Activated T-helper 2 cell treated with anti-CD3 and anti-CD28 coated beads, Interferon-gamma antibody, Interleukin-2, Interleukin-4, amounts not matched to agents 10 μg/mL and 5 μg/mL and 100 μg/mL, durations not matched to agents 14 hours and 24 hours and 36 hours (primary cell): ENCODE results near the gene OASL. TPM values are rescaled to one million over a fixed set of nuclear protein-coding genes. Genes with fewer than 3 reads are reported as not detected.

ENCODE experiments used
- DNase-seq: peaks from one replicate; pipeline ENCODE4 v3.0.0; 2021; ENCODE audit warnings: low spot score
- H3K27ac Mint-ChIP-seq: one replicate; pipeline ENCODE4 v1.8.0; 2021; ENCODE audit warnings: mixed read lengths
- H3K27me3 Mint-ChIP-seq: one replicate; pipeline ENCODE4 v1.8.0; 2021; ENCODE audit warnings: low read depth, mixed read lengths
- H3K36me3 Mint-ChIP-seq: one replicate; pipeline ENCODE4 v1.8.0; 2021; ENCODE audit warnings: low read depth, mixed read lengths
- H3K4me1 Mint-ChIP-seq: one replicate; pipeline ENCODE4 v1.8.0; 2021; ENCODE audit warnings: low read depth, mixed read lengths
- H3K4me3 Mint-ChIP-seq: one replicate; pipeline ENCODE4 v1.8.0; 2021; ENCODE audit warnings: low read depth, mild to moderate bottlenecking, moderate library complexity, mixed read lengths
- H3K9me3 Mint-ChIP-seq: one replicate; pipeline ENCODE4 v1.8.0; 2021; ENCODE audit warnings: mixed read lengths
- intact Hi-C: fragments of 100-400 bp; cut with micrococcal nuclease; formaldehyde crosslinking; loops from one replicate; pipeline ENCODE4 v1.15.1; 2023
- total RNA-seq: library from RNA; stranded (reverse); gene quantifications from 2 replicates; pipeline ENCODE4 v1.2.3, GENCODE V29; 2022

Gene OASL
- total RNA-seq, 1 donor from 2014 or later = 1.9 TPM

DNA sequence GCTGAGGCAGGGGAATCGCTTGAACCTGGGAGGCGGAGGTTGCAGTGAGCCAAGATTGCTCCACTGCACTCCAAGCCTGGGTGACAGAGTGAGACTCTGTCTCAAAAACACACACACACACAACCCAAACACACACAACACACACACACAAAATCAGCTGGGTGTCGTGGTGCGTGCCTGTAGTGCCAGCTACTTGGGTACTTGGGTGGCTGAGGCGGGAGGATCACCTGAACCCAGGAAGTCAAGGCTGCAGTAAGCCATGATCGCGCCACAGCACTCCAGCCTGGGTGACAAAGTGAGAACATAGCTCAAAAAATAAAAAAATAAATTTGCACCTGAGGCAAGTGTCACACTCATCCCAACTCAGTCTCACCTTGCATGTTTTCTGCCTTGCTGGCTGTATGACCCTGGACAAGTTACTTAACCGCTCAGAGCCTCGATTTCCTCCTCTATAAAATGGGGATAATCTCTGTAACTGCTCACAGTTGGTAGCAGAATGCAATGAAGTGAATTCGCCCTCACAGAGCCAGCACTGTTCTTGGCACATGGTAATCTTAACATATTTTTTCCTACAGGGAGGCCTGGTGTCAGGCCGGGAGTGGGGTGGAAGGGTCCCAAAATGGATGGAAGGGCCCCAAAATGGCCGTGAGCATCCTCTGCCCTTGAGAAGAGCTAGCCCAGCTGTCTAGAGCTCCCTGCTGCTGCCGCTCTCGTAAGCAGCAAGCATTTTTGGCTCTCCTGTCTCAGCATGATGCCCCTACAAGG is 61.3 kb downstream of the OASL start:
- no peaks in the 10 kb centered on the region for H3K9me3 Mint-ChIP-seq
- intact Hi-C loops = loop anchor here (10.0 kb wide), 1 partner anchor 253 kb away; the partner anchor contains the start of gene ACADS

DNA sequence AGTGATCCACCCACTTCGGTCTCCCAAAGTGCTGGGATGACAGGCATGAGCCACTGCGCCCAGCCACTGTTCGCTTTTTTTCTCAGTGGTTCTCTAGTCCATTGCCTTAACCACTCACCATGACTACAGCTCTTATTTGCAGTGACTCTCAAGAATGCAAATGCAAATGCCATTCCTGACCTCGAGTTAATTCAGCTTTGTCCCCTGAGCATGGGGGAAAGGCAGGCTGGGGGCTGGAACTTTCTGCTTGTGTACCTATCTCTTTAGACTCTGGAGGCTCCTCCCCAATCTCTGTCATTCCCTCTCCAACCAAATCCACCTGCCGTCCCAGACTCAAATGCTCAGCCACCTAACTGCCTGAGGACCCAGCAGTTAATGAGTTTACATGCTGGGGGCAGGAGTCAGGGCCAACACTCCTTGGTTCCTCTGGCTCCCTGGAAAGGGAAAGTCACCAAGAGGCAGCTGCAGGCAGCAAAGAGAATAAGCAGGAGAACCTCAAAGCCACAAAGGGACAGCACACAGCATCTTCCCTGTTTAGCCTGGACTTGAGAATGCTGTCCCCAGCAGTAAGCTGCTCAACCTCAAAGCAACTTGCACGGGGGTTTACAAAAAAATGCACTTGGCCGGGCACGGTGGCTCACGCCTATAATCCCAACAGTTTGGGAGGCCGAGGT is 66.0 kb downstream of the OASL start:
- no peaks in the 10 kb centered on the region for H3K9me3 Mint-ChIP-seq
- intact Hi-C loops = loop anchor here (5.0 to 10.0 kb wide), 2 partner anchors 248 to 391 kb away; partner anchors contain the start of genes ACADS and POP5
- H3K27me3 Mint-ChIP-seq = no peaks in the 10 kb centered on the region
- H3K27ac Mint-ChIP-seq = no peak overlapping the region
- H3K36me3 Mint-ChIP-seq = no peaks in the 10 kb centered on the region
- H3K4me1 Mint-ChIP-seq = peaks cover 5% of the 10 kb centered on the region
- DNase-seq = no peak
- H3K4me3 Mint-ChIP-seq = no peak overlapping the region

More for the DNA sequence above, 61.3 kb downstream of the OASL start:
- DNase-seq = no peak
- Mint-ChIP-seq H3K27me3 (no peaks in the 10 kb centered on the region), H3K4me1 (no peaks in the 10 kb centered on the region), H3K27ac (no peak overlapping the region), H3K36me3 (no peaks in the 10 kb centered on the region), H3K4me3 (no peak overlapping the region)

DNA sequence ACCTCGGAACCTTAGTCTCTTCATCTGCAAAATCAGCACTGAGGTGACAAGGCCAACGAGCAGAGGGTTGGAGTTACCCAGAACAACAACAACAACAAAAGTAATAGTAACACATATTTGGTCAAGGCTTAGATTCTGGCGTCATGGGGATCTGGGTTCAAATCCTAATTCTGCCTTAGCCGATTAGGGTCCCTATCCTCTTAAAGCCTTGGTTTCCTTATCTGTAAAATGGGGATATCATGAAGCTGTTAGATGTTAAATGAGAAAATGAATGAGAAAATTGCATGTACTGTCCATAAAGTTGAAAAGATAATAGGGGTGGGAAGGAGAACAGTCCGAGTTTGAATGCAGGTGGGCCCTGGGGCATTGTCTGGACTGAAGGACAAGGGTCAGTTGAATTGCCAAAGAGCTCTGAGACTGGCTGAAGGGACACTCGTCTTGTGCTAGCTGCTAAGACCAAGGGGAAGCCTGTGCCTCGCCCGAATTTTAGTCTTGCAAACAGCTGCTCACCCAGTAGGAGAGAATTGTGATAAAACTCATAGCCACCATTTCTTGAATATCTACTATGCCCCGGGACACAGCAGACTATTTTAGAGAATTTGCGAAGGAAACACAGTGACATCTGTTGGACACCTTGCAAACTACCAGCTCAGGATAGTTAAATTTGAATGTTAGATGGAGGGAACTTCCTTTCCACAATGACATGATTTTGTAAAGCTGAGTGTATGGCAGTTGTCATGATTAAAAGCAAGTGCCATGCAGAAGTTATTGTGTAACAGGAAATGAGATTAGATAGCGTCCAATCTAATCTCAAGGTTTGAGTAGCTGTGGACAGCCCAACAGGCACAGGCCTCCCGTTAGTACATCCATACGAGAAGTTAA is 67.5 kb downstream of the OASL start:
- Mint-ChIP-seq H3K4me3 (no peak overlapping the region), H3K27me3 (no peaks in the 10 kb centered on the region), H3K36me3 (no peaks in the 10 kb centered on the region), H3K27ac (no peak overlapping the region), H3K9me3 (no peaks in the 10 kb centered on the region), H3K4me1 (peaks cover 5% of the 10 kb centered on the region)
- intact Hi-C loops = loop anchor here (1.0 to 10.0 kb wide), 4 partner anchors 27 to 389 kb away; partner anchors contain the start of genes ACADS and POP5
- peak; percentile 24 for DNase-seq

DNA sequence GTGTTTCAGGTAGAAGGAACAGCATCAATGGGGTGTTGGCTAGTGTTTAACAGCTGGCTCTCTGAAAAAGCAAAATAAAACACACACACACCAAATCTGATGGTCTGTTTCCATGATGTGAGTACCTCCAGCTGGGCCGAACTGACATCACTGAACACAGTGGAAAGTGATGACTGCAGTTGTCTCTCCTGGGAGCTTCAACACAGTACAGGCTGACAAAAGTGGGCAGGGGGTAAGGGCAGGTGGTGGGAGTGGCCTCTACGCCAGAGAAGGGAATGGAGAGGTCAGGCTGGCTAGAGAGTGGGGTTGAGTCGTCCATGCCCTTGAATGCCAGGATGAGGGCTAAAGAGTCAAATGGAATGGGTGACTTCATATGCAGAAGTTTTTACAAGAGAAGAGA is 68.7 kb downstream of the OASL start:
- intact Hi-C loops = loop anchor here (2.0 to 10.0 kb wide), 3 partner anchors 246 to 388 kb away; partner anchors contain the start of genes ACADS and POP5
- H3K27ac Mint-ChIP-seq = no peak overlapping the region
- H3K27me3 Mint-ChIP-seq = no peaks in the 10 kb centered on the region
- no peak for DNase-seq
- H3K4me3 Mint-ChIP-seq = no peak overlapping the region
- H3K36me3 Mint-ChIP-seq = no peaks in the 10 kb centered on the region
- H3K4me1 Mint-ChIP-seq = peaks cover 5% of the 10 kb centered on the region
- no peaks in the 10 kb centered on the region for H3K9me3 Mint-ChIP-seq

Other genes starting within 250 kb of the OASL start
- 33.4 and 38.2 TPM in 2 replicates for gene SPPL3, start 134.9 kb downstream of the OASL start, total RNA-seq
- gene HNF1A, start 60.7 kb downstream of the OASL start, total RNA-seq = not detected in 2 replicates
- 26.3 and 30.3 TPM in 2 replicates for gene C12orf43, start 22.8 kb downstream of the OASL start, total RNA-seq
- 6.5 and 6.6 TPM in 2 replicates for gene P2RX7, start 93.6 kb upstream of the OASL start, total RNA-seq
- 25.1 and 25.2 TPM in 2 replicates for gene P2RX4, start 170.9 kb upstream of the OASL start, total RNA-seq